ENCODE data around the gene CCNL2.

- TF ChIP-seq CTCF (IDR thresholded peaks at IDR 0.05) (no peak), POLR2A (IDR thresholded peaks at IDR 0.05) (no peak)
Observed at GRCh38 chr1:1399872-1400575, 889 bp upstream of the CCNL2 start.

All from lower leg skin (tissue), 3 donors.